Measurements from ENCODE around the gene VPS26B.

VPS26B gene

DNA sequence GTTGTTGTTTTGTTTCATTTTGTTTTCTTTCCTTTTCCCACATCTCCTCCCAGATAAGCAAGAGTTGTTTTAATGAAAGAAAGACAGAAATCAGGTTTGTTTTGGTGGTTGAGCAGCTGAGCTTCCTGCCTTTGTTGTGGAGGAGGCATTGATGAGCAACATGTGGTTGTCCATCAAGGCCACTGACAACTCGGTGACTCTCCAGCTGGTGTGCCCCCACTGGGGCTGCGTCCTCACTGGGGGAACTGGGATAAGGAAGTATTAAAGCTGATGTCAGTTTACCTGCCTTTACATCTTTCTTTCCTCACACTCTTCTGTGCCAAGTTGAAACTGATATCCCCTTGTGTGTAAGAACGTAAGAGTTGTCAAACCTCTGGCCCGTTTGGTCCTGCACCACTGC, 5.9 kb downstream of the VPS26B start:
- Histone ChIP-seq H3K4me3 (ENCODE audit: low read depth in 1 of 2, low read length in 2 of 2) (no peak overlapping the region), H3K27me3 (ENCODE audit: control insufficient read depth in 1 of 2, insufficient read depth in 2 of 2, low read length in 2 of 2) (no peaks in the 10 kb centered on the region), H3K27ac (ENCODE audit: low read depth, low read length) (no peak overlapping the region), H3K9ac (ENCODE audit: low read depth in 1 of 2, low read length in 2 of 2) (peak overlapping the region in 1 of 2 donors; percentile 7), H3K36me3 (ENCODE audit: control insufficient read depth in 1 of 2, insufficient read depth in 2 of 2, low read length in 2 of 2) (peaks cover 4 to 14% of the 10 kb centered on the region in 2 donors), H3K4me1 (ENCODE audit: control insufficient read depth in 1 of 2, insufficient read depth in 2 of 2, low read length in 2 of 2) (peaks cover 18 to 21% of the 10 kb centered on the region in 2 donors), H3K9me3 (ENCODE audit: control insufficient read depth in 1 of 2, low read length in 2 of 2) (no peaks in the 10 kb centered on the region)

DNA sequence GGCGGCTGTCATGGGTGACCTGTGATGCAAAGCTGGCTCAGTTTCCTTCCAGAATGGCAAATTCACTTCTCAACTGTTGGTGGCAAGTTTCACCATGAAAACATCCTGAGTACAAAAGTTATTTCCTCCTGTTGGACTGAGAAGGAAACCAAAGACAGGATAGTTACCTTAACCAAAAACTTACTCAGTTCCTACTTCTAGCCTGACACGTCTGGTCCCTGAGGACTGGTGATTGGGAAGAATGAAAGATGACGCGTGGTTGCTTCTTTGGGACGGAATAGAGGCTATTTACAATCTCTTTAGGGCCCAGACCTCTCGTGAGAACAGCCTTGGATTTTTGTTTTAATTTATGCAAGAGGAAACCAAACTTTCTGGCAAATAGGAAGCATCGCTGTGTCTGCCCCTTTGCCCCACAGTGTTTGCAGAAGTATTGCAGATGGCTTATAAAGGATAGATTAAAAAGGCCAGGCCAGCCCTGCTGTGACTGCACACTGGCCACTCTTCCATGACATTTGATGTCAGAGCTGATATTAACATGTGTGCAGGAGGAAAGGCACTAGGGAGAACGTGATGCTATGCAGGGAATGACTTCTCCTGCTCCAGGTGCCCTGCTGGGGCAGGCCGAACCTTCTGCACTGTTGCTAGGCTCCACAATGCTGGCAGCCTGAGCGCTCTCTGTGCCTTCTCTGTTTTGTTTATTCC, 7.6 kb downstream of the VPS26B start:
- Histone ChIP-seq H3K4me3 (ENCODE audit: low read depth in 1 of 2, low read length in 2 of 2) (no peak overlapping the region), H3K9me3 (ENCODE audit: control insufficient read depth in 1 of 2, low read length in 2 of 2) (no peaks in the 10 kb centered on the region), H3K36me3 (ENCODE audit: control insufficient read depth in 1 of 2, insufficient read depth in 2 of 2, low read length in 2 of 2) (peaks cover 8 to 19% of the 10 kb centered on the region in 2 donors), H3K9ac (ENCODE audit: low read depth in 1 of 2, low read length in 2 of 2) (no peak overlapping the region), H3K27ac (ENCODE audit: low read depth, low read length) (no peak overlapping the region), H3K4me1 (ENCODE audit: control insufficient read depth in 1 of 2, insufficient read depth in 2 of 2, low read length in 2 of 2) (peaks cover 4 to 5% of the 10 kb centered on the region in 2 donors), H3K27me3 (ENCODE audit: control insufficient read depth in 1 of 2, insufficient read depth in 2 of 2, low read length in 2 of 2) (no peaks in the 10 kb centered on the region)

DNA sequence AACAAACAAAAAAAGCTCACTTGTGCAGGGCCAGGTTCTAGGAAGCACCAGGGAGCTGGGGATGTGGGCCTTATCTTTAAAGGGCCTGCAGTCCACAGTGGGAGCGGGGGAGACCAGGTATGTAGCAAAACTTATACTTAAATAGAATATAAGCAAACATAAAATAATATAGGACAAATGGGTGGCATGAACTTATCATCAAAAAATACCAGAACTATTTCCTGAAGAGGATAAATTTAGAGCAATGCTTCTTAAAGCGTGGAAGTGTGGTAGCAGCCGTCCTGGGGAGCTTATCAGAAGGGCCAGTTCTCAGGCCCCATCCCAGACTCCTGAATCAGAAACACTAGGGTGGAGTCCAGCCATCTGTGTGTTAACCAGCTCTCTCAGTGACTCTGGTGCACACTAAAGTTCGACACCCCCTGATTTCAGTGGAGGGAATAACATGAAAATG, 9.3 kb downstream of the VPS26B start:
- H3K4me3 ChIP-seq (ENCODE audit: low read depth in 1 of 2, low read length in 2 of 2): no peak overlapping the region
- peaks cover 8 to 23% of the 10 kb centered on the region in 2 donors for H3K36me3 ChIP-seq (ENCODE audit: control insufficient read depth in 1 of 2, insufficient read depth in 2 of 2, low read length in 2 of 2)
- H3K27ac ChIP-seq (ENCODE audit: low read depth, low read length): no peak overlapping the region
- no peak overlapping the region for H3K9ac ChIP-seq (ENCODE audit: low read depth in 1 of 2, low read length in 2 of 2)
- no peaks in the 10 kb centered on the region for H3K27me3 ChIP-seq (ENCODE audit: control insufficient read depth in 1 of 2, insufficient read depth in 2 of 2, low read length in 2 of 2)
- H3K4me1 ChIP-seq (ENCODE audit: control insufficient read depth in 1 of 2, insufficient read depth in 2 of 2, low read length in 2 of 2): peaks cover under 1 to 5% of the 10 kb centered on the region in 2 donors
- no peaks in the 10 kb centered on the region for H3K9me3 ChIP-seq (ENCODE audit: control insufficient read depth in 1 of 2, low read length in 2 of 2)

DNA sequence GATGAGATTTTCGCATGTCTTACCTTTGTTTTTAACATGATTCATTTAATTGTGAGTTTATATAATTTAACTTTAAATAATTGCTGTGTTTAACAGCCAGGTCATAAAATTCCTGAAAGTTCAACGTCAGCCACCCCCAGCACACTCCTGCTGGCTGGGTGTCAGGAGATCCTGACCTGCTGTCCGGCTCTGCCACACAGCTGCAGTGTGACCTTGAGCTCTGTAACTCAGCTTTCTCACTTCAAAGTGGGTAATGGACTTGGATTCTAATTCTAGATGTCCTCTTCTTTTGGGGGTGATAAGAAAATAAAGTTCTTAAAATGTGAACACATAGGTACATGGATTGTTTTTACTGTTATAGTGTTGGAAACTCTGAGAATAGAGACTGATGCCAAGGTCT, 10.9 kb downstream of the VPS26B start:
- no peak overlapping the region for H3K27ac ChIP-seq (ENCODE audit: low read depth, low read length)
- H3K4me3 ChIP-seq (ENCODE audit: low read depth in 1 of 2, low read length in 2 of 2): no peak overlapping the region
- peaks cover 0 to 2% of the 10 kb centered on the region in 2 donors for H3K4me1 ChIP-seq (ENCODE audit: control insufficient read depth in 1 of 2, insufficient read depth in 2 of 2, low read length in 2 of 2)
- no peaks in the 10 kb centered on the region for H3K27me3 ChIP-seq (ENCODE audit: control insufficient read depth in 1 of 2, insufficient read depth in 2 of 2, low read length in 2 of 2)
- no peaks in the 10 kb centered on the region for H3K9me3 ChIP-seq (ENCODE audit: control insufficient read depth in 1 of 2, low read length in 2 of 2)
- peaks cover 21 to 36% of the 10 kb centered on the region in 2 donors for H3K36me3 ChIP-seq (ENCODE audit: control insufficient read depth in 1 of 2, insufficient read depth in 2 of 2, low read length in 2 of 2)
- no peak overlapping the region for H3K9ac ChIP-seq (ENCODE audit: low read depth in 1 of 2, low read length in 2 of 2)

DNA sequence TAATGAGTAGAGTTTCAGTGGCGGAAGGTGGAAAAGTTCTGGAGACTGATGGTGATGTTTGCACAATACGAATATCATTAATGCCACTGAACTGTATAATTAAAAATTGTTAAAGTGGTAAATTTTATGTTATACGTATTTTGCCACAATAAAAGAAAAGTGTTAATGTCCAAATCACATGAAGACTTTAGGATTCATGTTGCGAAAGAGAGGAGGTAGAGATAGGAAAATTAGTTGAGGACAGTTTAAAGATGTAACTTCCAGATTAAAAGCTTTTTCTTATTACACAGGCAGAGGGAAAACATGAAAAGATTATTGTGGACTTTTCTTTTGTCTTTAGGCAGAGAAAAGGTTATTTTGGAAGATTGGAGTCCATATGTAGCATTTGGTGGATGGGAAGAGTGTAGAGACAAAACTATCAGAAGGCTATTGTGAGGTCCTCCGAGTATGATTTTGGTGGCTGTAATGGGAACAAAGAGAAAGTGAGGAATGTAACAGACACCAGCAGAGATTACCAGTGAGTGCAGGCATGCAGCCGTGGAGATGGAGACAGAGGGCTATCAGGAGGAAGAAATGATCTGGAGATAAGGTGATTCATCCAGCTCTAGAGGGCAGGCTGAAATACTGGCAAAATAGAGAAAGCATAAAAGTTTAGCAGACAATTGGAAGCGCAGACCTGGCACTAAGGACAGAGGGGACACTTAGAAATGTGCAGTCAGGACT, 12.5 kb downstream of the VPS26B start:
- Histone ChIP-seq H3K36me3 (ENCODE audit: control insufficient read depth in 1 of 2, insufficient read depth in 2 of 2, low read length in 2 of 2) (peaks cover 29 to 46% of the 10 kb centered on the region in 2 donors), H3K27me3 (ENCODE audit: control insufficient read depth in 1 of 2, insufficient read depth in 2 of 2, low read length in 2 of 2) (no peaks in the 10 kb centered on the region), H3K9ac (ENCODE audit: low read depth in 1 of 2, low read length in 2 of 2) (no peak overlapping the region), H3K27ac (ENCODE audit: low read depth, low read length) (no peak overlapping the region), H3K4me1 (ENCODE audit: control insufficient read depth in 1 of 2, insufficient read depth in 2 of 2, low read length in 2 of 2) (no peaks in the 10 kb centered on the region), H3K4me3 (ENCODE audit: low read depth in 1 of 2, low read length in 2 of 2) (no peak overlapping the region), H3K9me3 (ENCODE audit: control insufficient read depth in 1 of 2, low read length in 2 of 2) (no peaks in the 10 kb centered on the region)

DNA sequence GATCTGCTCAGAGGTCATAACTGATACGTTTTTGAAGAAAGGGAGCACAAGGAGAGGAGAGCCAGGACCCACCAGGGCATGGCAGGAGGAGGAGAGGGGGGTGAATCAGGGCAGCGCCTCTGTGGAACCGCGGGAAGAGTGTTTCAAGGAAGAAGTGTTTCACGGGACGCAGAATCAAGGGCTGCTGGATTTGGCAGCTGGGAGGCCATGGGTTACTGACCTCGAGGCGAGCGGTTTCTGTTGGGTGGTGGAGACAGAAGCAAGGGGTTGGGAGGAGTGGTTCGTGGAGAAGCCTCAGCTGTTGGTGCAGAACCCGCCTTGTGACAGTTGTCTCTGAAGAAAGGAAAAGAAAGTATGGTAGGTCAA, 13.1 kb downstream of the VPS26B start:
- Histone ChIP-seq H3K4me3 (ENCODE audit: low read depth in 1 of 2, low read length in 2 of 2) (no peak overlapping the region), H3K9ac (ENCODE audit: low read depth in 1 of 2, low read length in 2 of 2) (no peak overlapping the region), H3K36me3 (ENCODE audit: control insufficient read depth in 1 of 2, insufficient read depth in 2 of 2, low read length in 2 of 2) (peaks cover 35 to 51% of the 10 kb centered on the region in 2 donors), H3K27me3 (ENCODE audit: control insufficient read depth in 1 of 2, insufficient read depth in 2 of 2, low read length in 2 of 2) (no peaks in the 10 kb centered on the region), H3K4me1 (ENCODE audit: control insufficient read depth in 1 of 2, insufficient read depth in 2 of 2, low read length in 2 of 2) (no peaks in the 10 kb centered on the region), H3K9me3 (ENCODE audit: control insufficient read depth in 1 of 2, low read length in 2 of 2) (no peaks in the 10 kb centered on the region), H3K27ac (ENCODE audit: low read depth, low read length) (no peak overlapping the region)

DNA sequence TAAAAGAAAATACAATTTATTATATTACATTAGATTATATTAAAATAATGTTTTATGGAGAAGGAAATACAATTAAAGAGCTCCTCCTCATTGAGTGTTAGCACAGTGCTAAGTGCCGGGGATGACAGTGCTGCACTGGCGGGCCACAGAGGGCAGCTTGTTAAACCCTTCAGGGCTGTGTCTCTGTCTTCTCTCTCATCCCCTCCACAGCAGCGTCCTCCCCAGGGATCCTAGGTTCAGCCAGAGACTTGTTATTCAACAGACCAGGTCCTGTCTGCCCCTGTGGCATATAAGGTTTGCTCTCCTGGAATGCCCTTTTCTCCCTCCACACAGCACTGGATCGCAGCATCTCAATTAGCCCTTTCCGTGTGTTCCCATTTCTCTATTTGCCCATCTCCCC, 14.5 kb downstream of the VPS26B start:
- peaks cover 48 to 66% of the 10 kb centered on the region in 2 donors for H3K36me3 ChIP-seq (ENCODE audit: control insufficient read depth in 1 of 2, insufficient read depth in 2 of 2, low read length in 2 of 2)
- no peak overlapping the region for H3K27ac ChIP-seq (ENCODE audit: low read depth, low read length)
- no peak overlapping the region for H3K9ac ChIP-seq (ENCODE audit: low read depth in 1 of 2, low read length in 2 of 2)
- H3K9me3 ChIP-seq (ENCODE audit: control insufficient read depth in 1 of 2, low read length in 2 of 2): no peaks in the 10 kb centered on the region
- no peak overlapping the region for H3K4me3 ChIP-seq (ENCODE audit: low read depth in 1 of 2, low read length in 2 of 2)
- no peaks in the 10 kb centered on the region for H3K27me3 ChIP-seq (ENCODE audit: control insufficient read depth in 1 of 2, insufficient read depth in 2 of 2, low read length in 2 of 2)
- H3K4me1 ChIP-seq (ENCODE audit: control insufficient read depth in 1 of 2, insufficient read depth in 2 of 2, low read length in 2 of 2): no peaks in the 10 kb centered on the region

DNA sequence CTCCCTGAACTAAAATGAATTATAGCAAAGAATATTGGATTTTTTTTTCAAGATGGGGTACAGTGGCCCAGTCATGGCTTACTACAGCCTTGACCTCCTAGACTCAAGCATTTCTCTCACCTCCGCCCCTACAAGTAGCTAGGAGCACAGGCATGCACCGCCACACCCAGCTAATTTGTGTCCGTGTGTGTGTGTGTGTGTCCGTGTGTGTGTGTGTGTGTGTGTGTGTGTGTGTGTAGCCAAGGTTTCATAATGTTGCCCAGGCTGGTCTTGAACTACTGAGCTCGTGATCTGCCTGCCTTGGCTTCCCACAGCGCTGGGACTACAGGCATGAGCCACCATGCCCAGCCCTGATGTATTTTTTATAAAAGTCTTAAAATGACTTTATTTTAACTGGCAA, 16.1 kb downstream of the VPS26B start:
- Histone ChIP-seq H3K27me3 (ENCODE audit: control insufficient read depth in 1 of 2, insufficient read depth in 2 of 2, low read length in 2 of 2) (no peaks in the 10 kb centered on the region), H3K27ac (ENCODE audit: low read depth, low read length) (no peak overlapping the region), H3K9me3 (ENCODE audit: control insufficient read depth in 1 of 2, low read length in 2 of 2) (no peaks in the 10 kb centered on the region), H3K4me1 (ENCODE audit: control insufficient read depth in 1 of 2, insufficient read depth in 2 of 2, low read length in 2 of 2) (no peaks in the 10 kb centered on the region), H3K9ac (ENCODE audit: low read depth in 1 of 2, low read length in 2 of 2) (no peak overlapping the region), H3K36me3 (ENCODE audit: control insufficient read depth in 1 of 2, insufficient read depth in 2 of 2, low read length in 2 of 2) (peaks cover 51 to 74% of the 10 kb centered on the region in 2 donors), H3K4me3 (ENCODE audit: low read depth in 1 of 2, low read length in 2 of 2) (no peak overlapping the region)

DNA sequence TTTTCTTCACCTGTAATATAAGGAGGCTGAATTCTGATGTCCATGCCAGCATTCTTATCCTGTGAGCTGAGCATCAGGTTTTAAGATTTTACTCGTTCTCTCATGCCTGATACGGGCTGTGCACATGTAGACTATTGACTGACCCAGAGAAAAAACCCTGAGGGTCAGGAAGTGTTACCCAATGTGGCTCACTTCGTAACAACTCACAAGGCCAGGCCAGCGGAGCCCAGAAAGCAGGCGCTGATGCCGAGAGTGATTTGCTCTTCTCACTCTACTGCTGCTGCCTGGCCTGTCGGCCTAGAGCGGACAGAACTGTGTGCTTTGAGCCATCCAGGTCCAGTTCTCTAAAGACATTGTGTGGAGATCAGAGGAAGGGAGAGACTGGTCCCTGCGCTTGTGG, 17.9 kb downstream of the VPS26B start:
- Histone ChIP-seq H3K9me3 (ENCODE audit: control insufficient read depth in 1 of 2, low read length in 2 of 2) (no peaks in the 10 kb centered on the region), H3K36me3 (ENCODE audit: control insufficient read depth in 1 of 2, insufficient read depth in 2 of 2, low read length in 2 of 2) (peaks cover 51 to 86% of the 10 kb centered on the region in 2 donors), H3K4me3 (ENCODE audit: low read depth in 1 of 2, low read length in 2 of 2) (no peak overlapping the region), H3K27ac (ENCODE audit: low read depth, low read length) (no peak overlapping the region), H3K9ac (ENCODE audit: low read depth in 1 of 2, low read length in 2 of 2) (no peak overlapping the region), H3K4me1 (ENCODE audit: control insufficient read depth in 1 of 2, insufficient read depth in 2 of 2, low read length in 2 of 2) (no peaks in the 10 kb centered on the region), H3K27me3 (ENCODE audit: control insufficient read depth in 1 of 2, insufficient read depth in 2 of 2, low read length in 2 of 2) (no peaks in the 10 kb centered on the region)

DNA sequence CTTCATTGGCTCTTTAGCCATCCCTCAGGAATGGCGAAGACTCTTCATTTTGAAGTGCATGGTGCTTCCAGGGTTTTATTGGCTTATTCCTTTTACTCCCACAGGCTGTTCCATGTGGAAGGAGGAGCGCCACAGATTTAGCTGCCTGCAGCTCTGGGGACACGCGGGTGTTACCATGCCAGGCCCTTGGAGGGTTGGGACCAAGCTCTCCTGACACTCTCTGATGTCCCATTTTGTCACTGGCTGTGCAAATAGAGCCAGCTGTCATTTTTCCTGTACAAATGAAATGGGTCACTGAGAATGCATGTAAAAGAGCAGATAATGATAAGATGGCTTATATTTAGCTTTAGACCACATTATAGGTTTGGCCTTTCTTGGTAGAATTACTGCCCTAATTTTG, 19.4 kb downstream of the VPS26B start:
- Histone ChIP-seq H3K9me3 (ENCODE audit: control insufficient read depth in 1 of 2, low read length in 2 of 2) (no peaks in the 10 kb centered on the region), H3K9ac (ENCODE audit: low read depth in 1 of 2, low read length in 2 of 2) (no peak overlapping the region), H3K36me3 (ENCODE audit: control insufficient read depth in 1 of 2, insufficient read depth in 2 of 2, low read length in 2 of 2) (peaks cover 59 to 97% of the 10 kb centered on the region in 2 donors), H3K4me1 (ENCODE audit: control insufficient read depth in 1 of 2, insufficient read depth in 2 of 2, low read length in 2 of 2) (no peaks in the 10 kb centered on the region), H3K27me3 (ENCODE audit: control insufficient read depth in 1 of 2, insufficient read depth in 2 of 2, low read length in 2 of 2) (no peaks in the 10 kb centered on the region), H3K27ac (ENCODE audit: low read depth, low read length) (no peak overlapping the region), H3K4me3 (ENCODE audit: low read depth in 1 of 2, low read length in 2 of 2) (no peak overlapping the region)

Measured in duodenal mucosa (tissue), 2 donors.